ENCODE results near the gene RBM25.
"Not testable (repeated sequence)": the region's sequence is repeated elsewhere in the genome, so short reads cannot be mapped to it uniquely, and the experiment has no call there.

The RBM25 gene

GRCh38 chr14:73058224-73058921 is at the start of gene RBM25:
TSS of gene RBM25 (plus strand) at chr14:73058534. CDS start at chr14:73071642, 13,108 bp downstream.
- peak; percentile 87 for DNase-seq (ENCODE audit: low read depth, low spot score)

GRCh38 chr14:73011189-73011588 is 47.1 kb upstream of the RBM25 start:
- DNase-seq (ENCODE audit: low read depth, low spot score), result not testable (repeated sequence)

- no peak for DNase-seq (ENCODE audit: low read depth, low spot score)
Observed at GRCh38 chr14:73014105-73014504, 44.2 kb upstream of the RBM25 start.

GRCh38 chr14:73015552-73015951 is 42.8 kb upstream of the RBM25 start:
- not testable (repeated sequence) for DNase-seq (ENCODE audit: low read depth, low spot score)

- not testable (repeated sequence) for DNase-seq (ENCODE audit: low read depth, low spot score)
Observed at GRCh38 chr14:73016011-73016410, 42.3 kb upstream of the RBM25 start.

GRCh38 chr14:73022051-73022450 is 36.3 kb upstream of the RBM25 start:
- DNase-seq (ENCODE audit: low read depth, low spot score), result no peak

GRCh38 chr14:73025544-73025943 is 32.8 kb upstream of the RBM25 start:
- no peak for DNase-seq (ENCODE audit: low read depth, low spot score)

- DNase-seq (ENCODE audit: low read depth, low spot score), result no peak
Observed at GRCh38 chr14:73026243-73026844, 32.0 kb upstream of the RBM25 start.

GRCh38 chr14:73026845-73027542 is 31.3 kb upstream of the RBM25 start, which contains the start of gene ZFYVE1:
TSS of gene ZFYVE1 (minus strand) at chr14:73027106. CDS start at chr14:73024508, 2,598 bp downstream.
- peak; percentile 70 for DNase-seq (ENCODE audit: low read depth, low spot score)

GRCh38 chr14:73027546-73027945 is 30.8 kb upstream of the RBM25 start:
- no peak for DNase-seq (ENCODE audit: low read depth, low spot score)

- no peak for DNase-seq (ENCODE audit: low read depth, low spot score)
Observed at GRCh38 chr14:73027984-73028383, 30.4 kb upstream of the RBM25 start.

- DNase-seq (ENCODE audit: low read depth, low spot score), result not testable (repeated sequence)
Observed at GRCh38 chr14:73036706-73037450, 21.5 kb upstream of the RBM25 start.

- DNase-seq (ENCODE audit: low read depth, low spot score), result no peak
Observed at GRCh38 chr14:73047808-73048207, 10.5 kb upstream of the RBM25 start.

- DNase-seq (ENCODE audit: low read depth, low spot score), result no peak
Observed at GRCh38 chr14:73049428-73049827, 8.9 kb upstream of the RBM25 start.

GRCh38 chr14:73055251-73055650 is 3.1 kb upstream of the RBM25 start:
- DNase-seq (ENCODE audit: low read depth, low spot score), result no peak

GRCh38 chr14:73057944-73058223 is 450 bp upstream of the RBM25 start:
- DNase-seq (ENCODE audit: low read depth, low spot score), result no peak

GRCh38 chr14:73058922-73059673 is 764 bp downstream of the RBM25 start:
- DNase-seq (ENCODE audit: low read depth, low spot score), result no peak

GRCh38 chr14:73069585-73069984 is 11.3 kb downstream of the RBM25 start:
- no peak for DNase-seq (ENCODE audit: low read depth, low spot score)

- no peak for DNase-seq (ENCODE audit: low read depth, low spot score)
Observed at GRCh38 chr14:73091044-73091443, 32.7 kb downstream of the RBM25 start.

- DNase-seq (ENCODE audit: low read depth, low spot score), result no peak
Observed at GRCh38 chr14:73097421-73097820, 39.1 kb downstream of the RBM25 start.

GRCh38 chr14:73100334-73100733 is 42.0 kb downstream of the RBM25 start:
- no peak for DNase-seq (ENCODE audit: low read depth, low spot score)
